Astrocyte (in vitro differentiated cells and primary cell): Measurements from ENCODE around the gene NKG7.
"Not testable (repeated sequence)": the region's sequence is repeated elsewhere in the genome, so short reads cannot be mapped to it uniquely, and the experiment has no call there.

Source experiments
- EZH2 ChIP-seq: IDR thresholded peaks from 2 replicates; pipeline ENCODE4 v1.6.1; 2012; ENCODE audit warnings: mild to moderate bottlenecking, low read length, inconsistent platforms; ENCODE audit not compliant: insufficient read depth
- TF ChIP-seq, protein P1 (sequence below): IDR thresholded peaks from 2 replicates; pipeline ENCODE4 v1.5.1; 2011; ENCODE audit warnings: low read depth, mild to moderate bottlenecking, inconsistent platforms, low read length, moderate library complexity; ENCODE audit not compliant: insufficient read depth

DNA sequence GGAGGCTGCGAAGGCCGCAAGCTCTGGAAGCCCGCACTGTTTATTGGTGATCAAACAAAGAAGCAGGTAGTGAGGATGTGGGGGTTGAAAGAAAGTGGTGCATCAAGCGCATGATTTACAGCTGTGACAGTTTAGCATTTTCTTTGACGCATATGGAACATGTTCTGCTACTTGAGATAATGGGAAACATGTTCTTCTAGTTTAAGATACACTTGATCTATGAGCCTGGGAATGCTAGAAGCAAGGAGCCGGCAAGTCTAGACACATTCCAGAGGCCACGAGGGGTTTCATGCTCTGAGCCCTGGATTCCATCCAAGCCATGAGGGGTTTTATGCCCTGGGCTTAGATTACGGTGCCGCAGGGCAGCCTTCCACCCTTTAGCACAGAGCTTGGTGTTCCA lies 25.0 kb upstream of the NKG7 start:
- TF ChIP-seq, protein P1, sequence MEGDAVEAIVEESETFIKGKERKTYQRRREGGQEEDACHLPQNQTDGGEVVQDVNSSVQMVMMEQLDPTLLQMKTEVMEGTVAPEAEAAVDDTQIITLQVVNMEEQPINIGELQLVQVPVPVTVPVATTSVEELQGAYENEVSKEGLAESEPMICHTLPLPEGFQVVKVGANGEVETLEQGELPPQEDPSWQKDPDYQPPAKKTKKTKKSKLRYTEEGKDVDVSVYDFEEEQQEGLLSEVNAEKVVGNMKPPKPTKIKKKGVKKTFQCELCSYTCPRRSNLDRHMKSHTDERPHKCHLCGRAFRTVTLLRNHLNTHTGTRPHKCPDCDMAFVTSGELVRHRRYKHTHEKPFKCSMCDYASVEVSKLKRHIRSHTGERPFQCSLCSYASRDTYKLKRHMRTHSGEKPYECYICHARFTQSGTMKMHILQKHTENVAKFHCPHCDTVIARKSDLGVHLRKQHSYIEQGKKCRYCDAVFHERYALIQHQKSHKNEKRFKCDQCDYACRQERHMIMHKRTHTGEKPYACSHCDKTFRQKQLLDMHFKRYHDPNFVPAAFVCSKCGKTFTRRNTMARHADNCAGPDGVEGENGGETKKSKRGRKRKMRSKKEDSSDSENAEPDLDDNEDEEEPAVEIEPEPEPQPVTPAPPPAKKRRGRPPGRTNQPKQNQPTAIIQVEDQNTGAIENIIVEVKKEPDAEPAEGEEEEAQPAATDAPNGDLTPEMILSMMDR: not testable (repeated sequence)
- TF ChIP-seq EZH2: not testable (repeated sequence)
